GM21576 (cell line): Measurements from ENCODE around the gene BAK1.

Experiments
- ATAC-seq: cut with Tn5 transposase; IDR thresholded peaks from one replicate; pipeline ENCODE4 v1.9.1; 2021; ENCODE audit warnings: mild to moderate bottlenecking, moderate library complexity; ENCODE audit not compliant: unreplicated experiment

The BAK1 gene

GRCh38 chr6:33588894-33589293 is 8.8 kb upstream of the BAK1 start:
- ATAC-seq: no peak

- no peak for ATAC-seq
These were observed 7.5 kb upstream of the BAK1 start for GRCh38 chr6:33587529-33587928.

- no peak for ATAC-seq
These were observed 6.1 kb upstream of the BAK1 start for GRCh38 chr6:33586108-33586640.

GRCh38 chr6:33585403-33586107 is 5.5 kb upstream of the BAK1 start:
- no peak for ATAC-seq

GRCh38 chr6:33584700-33585402 is 4.8 kb upstream of the BAK1 start:
- no peak for ATAC-seq

- no peak for ATAC-seq
These were observed 3.6 kb upstream of the BAK1 start for GRCh38 chr6:33583591-33584155.

GRCh38 chr6:33581186-33581585 is 1.1 kb upstream of the BAK1 start:
- no peak for ATAC-seq

- ATAC-seq: no peak
These were observed 1.5 kb downstream of the BAK1 start for GRCh38 chr6:33578588-33579011.

GRCh38 chr6:33578164-33578563 is 1.9 kb downstream of the BAK1 start:
- ATAC-seq: no peak

GRCh38 chr6:33577718-33578117 is 2.4 kb downstream of the BAK1 start:
- ATAC-seq: no peak

- no peak for ATAC-seq
These were observed 3.0 kb downstream of the BAK1 start for GRCh38 chr6:33577106-33577535.

GRCh38 chr6:33576668-33577067 is 3.4 kb downstream of the BAK1 start:
- no peak for ATAC-seq

- no peak for ATAC-seq
These were observed 4.9 kb downstream of the BAK1 start for GRCh38 chr6:33575211-33575610.

- no peak for ATAC-seq
These were observed 8.3 kb downstream of the BAK1 start for GRCh38 chr6:33571637-33572316.

- ATAC-seq: peak; percentile 82
These were observed 9.1 kb downstream of the BAK1 start for GRCh38 chr6:33570806-33571636.

GRCh38 chr6:33568826-33569570 is 11.1 kb downstream of the BAK1 start:
- ATAC-seq: no peak

- ATAC-seq: no peak
These were observed 12.2 kb downstream of the BAK1 start for GRCh38 chr6:33567836-33568235.

GRCh38 chr6:33566182-33567084 is 13.6 kb downstream of the BAK1 start:
- no peak for ATAC-seq

- ATAC-seq: no peak
These were observed 21.3 kb downstream of the BAK1 start for GRCh38 chr6:33558801-33559200.
